ENCODE measurements around the gene GLT6D1.

GLT6D1 gene

GRCh38 chr9:135608294-135608998, 30.9 kb downstream of the GLT6D1 start:
- no peak for DNase-seq (ENCODE audit: low read depth)

DNA sequence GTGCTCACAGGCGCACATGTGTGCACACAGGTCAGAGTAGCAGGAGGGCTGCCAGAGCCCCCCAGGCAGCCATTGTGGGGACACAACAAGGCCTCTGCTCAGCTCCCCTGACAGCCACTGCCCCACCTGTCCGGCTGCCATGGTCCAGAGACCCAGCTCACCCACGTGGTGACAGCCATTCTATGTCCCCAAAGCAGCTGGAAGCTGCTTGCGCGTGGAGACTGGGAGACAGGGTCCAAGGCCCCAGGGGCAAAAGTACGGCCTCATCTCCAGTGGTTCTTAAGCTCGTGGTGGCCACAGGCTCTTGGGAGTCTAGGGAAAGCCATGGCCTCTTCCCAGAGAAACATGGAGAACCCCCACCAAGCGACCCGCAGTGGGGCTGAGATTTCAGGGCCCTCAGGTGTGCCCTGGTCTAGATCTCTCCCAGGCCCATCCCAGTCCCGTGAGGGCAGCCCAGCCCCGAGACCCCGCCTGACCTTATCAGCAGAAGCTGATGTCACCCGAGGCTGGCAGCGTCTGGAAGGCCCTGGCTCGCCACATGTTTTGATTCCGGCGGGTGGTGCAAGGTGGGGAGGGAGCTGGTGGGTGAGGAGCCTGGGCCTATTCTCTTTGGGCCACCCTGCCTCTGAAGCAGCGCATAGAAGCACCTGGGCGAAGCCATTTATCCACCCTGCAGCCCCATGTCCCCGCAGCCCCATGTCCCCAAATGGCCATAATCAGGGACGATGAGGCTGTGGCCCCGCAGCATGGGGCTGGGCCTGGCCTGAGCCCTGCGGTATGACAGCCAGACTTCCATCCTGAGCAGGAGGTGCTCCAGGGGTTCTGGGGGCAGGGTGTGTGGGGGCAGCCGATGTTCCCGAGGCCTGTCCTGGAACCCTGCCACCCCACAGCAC, 31.7 kb downstream of the GLT6D1 start:
- DNase-seq (ENCODE audit: low read depth): no peak

DNA sequence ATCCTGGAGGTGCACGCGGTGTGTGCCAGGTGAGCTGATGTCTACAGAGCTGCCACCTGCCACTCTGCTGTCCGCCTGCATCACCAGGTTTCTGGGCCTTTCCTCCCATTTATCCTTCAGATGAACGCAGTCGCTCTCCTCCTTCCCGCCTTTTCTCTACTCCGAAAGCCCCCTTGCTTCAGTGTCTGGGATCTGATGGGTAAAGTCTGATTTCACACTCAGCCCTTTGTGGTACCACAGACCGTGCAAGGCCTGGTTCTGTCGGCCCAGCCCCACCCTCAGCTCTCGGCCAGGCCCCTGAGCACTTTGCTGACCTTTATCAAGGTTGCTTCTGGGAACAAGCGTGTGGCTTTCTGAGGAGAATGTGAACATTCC, 32.5 kb downstream of the GLT6D1 start:
- DNase-seq (ENCODE audit: low read depth): no peak

DNA sequence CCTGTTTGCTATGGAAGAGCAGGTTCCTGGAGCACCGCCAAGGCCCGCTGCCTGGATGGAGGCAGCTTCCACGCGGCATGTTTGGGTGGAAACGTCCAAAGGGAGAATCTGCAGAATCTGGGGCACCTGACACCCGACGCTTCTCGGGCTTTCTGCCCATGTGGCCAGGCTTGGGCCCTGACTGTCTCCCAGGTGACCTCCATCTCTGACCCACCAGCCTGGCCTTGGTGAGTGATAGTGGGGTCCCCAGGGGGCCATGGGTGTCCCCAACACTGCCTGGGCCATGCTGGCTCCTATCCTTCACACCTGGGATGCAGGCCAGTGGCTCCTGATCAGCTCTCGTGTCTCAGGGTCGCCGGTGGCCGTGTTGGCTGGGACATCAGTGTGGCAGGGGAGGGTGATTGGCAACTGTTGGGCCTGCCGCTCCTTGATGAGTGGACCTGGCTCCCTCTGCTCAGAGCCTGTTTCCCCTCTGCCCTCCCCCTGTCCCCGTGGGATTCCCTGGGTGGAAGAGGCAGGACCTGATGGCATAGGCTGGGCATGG, 34.0 kb downstream of the GLT6D1 start:
- DNase-seq (ENCODE audit: low read depth): no peak

DNA sequence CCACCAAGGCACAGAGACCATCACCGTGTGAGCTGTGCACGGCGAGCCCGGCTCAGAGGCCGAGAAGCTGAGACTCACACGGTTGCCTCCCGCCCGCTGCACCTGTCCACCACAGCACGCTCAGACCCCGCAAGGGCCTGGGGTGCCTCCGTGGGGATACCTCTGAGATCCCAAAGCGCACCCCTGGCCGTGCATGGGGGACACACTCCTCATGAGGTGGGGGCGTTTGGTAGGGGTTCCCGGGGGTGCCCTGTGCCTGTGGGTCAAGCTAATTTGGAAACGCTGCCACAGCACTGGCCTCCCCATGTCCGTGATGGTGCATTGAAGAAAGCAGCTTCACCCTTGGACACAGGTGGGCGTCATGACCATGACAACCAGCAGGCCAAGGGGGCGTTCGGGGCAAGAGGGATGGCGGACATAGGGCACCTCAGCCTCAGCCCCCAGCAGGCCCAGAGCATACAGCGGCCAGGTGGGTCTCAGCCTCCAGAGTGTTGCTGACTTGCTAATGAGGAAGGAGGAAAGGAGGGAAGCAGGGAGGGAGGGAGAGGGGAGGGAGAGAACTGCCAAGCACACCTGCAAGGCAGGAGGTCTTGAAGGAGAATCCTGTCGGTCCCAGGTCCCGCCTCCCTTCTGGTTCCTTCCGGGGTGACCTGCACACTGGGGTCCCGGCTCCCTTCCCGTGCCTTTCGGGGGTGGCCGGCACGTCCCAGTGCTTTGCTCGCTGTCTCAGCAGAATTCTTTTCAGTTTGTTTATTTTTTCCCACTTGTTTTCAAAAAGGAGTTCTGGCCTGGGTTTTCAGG, 34.7 kb downstream of the GLT6D1 start:
- DNase-seq (ENCODE audit: low read depth): no peak

DNA sequence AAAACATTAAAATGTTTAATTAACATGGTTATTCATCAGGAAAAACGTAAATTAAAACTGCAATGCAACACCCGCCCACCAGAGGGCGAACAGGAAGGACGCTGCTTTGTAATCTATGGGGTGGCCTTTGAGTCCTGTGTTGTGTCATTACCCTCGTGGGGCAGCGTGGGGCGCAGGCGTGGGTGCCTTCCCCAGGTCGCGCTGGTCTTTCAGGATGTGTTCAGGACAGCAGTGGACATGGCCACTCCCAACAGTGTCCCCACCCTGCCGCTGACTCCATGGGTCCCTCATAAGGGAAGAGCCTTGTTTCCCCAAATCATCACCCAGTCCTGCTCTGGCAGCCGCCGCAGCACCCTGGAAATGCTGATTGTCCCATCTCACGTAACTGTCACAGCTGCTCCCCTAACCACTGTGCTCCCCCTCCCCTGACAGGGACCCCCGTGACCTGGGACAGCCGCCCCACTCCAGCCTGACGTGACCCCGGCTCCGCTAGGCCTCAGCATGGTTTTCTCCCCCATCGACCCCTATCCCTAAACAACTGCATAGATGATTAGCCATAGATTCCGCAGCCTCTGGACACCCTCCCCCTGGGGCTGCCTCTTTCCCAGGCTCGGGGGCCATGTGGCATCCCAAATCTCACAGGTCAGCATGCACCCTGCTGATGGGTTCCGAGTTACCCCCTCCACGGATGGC, 36.4 kb downstream of the GLT6D1 start:
- no peak for DNase-seq (ENCODE audit: low read depth)

DNA sequence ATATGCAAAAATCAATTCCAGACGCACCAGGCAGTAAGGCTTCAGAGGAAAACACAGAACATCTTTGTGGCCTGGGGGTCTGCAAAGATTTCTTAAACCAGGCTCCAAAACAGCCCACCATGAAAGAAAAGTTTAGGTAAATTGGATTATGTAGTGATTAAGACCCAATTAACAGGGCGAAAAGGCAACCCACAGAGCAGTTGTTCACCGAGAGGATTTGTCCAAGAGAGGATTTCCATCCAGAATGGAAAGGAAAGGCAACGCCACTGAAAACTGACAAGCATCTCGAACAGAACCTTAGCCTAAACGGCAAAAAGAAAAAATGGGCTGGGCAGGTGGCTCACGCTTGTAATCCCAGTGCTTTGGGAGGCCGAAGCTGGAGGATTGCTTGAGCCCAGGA, 37.4 kb downstream of the GLT6D1 start:
- DNase-seq (ENCODE audit: low read depth): no peak

DNA sequence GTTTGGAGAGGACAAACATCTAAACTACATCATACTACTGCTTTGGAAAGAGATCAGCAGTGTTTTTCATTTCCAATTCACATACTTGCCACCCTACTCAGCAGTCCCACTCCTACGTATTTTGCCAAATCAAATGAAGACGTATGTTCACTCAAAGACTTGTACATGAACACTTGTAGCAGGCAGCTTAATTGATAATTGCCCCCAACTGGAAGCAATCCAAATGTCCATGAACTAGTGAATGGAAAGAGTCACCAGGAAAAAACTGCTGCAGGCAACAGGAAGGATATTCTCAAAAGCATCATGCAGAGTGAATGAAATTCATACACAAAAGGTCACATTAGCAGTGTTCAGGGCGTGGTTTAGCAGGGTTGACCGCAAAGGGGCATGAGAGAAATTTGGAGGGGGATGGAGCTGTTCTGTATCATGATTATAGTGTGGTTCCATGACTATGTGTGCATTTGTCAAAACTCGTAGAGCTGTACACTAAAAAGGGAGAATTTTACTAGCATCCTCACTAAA, 39.0 kb downstream of the GLT6D1 start:
- DNase-seq (ENCODE audit: low read depth): no peak

DNA sequence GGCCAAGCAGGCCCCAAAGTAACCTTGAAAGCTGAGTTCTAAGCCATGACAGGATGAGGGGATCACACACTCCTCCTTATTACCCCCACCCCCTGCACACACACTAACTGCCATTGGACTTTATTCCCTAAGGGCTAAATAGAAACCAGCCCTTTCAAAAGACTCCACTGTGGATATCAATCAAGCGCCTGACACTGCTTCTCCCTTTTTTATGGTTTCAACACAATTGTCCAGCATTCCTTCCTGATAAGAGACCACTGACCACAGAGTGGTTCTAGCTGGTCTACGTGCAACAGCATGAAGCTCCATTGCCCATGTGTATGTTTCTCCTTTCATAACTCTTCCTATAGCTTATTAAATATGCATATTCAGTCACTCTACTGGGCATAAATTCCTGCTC, 43.1 kb downstream of the GLT6D1 start:
- DNase-seq (ENCODE audit: low read depth): no peak

- DNase-seq (ENCODE audit: low read depth): no peak
These were observed 46.7 kb downstream of the GLT6D1 start for GRCh38 chr9:135592625-135593024.

DNA sequence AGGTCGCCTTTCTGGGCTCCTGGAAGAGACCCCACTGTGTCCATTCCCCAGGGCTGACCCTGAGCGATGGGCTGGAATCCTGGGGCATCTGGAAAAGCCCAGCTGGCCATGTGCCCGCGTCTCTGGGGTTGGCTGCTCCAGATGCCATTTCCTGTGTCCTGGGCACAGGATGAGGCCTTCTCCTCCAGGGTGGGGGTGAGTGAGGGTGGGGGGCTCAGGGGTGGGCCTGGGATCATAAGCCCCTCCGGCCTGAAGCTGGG, 47.1 kb downstream of the GLT6D1 start:
- DNase-seq (ENCODE audit: low read depth): no peak

DNA sequence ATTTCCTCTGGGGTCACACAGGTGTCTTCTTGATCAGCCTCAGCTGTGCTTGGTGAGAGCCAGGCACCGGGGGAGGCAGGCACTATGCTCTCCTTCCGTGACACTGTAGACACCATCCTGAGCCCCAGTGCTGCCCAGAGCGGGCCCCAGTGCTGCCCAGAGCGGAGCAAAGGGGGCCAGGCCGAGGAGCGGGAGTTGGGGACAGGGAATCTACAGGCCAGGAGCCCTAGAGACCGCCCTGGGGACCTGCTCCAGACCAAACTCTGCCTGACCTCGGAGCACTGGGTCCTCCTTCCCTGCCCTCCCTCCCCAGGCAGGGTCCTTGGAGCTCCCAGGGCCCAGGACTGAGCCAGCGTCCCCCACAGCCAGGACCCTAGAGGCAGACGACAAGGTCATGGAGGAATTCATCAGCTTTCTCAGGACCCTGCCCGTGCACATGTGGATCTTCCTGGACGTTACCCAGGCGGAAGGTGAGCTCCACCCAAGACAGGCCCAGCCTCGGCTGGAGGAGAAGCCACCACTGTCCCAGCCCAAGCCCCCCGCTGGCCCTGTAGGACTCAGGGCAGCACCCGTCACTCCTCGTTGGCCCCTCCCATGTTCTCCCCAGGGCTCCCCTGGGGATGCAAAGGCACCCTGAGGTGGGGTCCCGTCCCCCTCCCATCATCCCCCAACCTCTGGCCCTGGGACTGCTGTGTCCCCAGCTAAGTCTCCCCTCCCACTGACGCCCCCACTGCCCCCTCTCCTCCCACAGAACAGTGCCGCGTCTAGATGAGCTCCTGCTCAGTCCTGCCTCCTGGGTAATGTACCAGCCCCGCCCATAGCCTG, 47.6 kb downstream of the GLT6D1 start:
- DNase-seq (ENCODE audit: low read depth): no peak

- no peak for DNase-seq (ENCODE audit: low read depth)
These were observed 48.8 kb downstream of the GLT6D1 start for GRCh38 chr9:135590486-135591079.

DNA sequence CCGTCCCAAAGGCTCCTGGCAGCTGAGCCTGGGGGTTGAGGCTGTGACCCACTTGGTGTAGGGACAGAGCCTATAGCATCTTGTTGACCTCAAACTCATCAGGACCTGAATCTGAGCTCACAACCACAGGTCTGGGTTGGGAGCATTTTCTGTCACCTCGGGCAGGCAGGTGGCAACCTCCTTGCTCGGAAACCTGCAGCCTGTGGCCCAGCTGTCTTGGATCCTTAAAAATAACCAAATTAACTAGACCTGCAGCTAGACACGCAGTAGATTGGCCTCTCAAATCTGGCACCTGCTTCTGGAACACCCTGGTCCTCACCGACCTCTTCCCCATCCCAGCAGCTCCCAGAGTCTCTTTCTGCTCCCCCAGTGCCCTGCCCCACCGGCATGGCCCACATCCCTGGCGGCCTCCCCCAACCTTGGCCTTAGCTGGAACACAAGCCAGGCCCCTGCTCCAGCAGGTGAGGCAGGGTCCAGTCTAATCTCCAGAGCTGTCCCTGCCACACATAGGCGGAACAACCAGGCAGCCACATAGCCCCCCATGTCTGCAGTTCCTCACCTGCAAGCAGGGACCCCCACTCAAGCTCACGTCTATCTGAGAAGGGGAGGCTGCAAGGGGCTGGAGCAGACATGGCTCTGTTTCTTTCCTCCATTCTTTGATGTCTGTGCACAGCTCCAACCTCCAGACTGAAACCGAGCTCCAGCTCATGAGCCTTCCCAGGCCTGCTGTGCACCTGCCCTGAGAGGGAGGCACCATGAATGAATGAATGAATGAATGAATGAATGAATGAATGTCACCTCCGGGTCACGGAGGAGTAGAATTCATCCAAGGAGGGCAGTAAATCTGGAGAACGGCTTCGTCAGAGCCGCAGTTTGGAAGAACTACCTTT, 49.5 kb downstream of the GLT6D1 start:
- no peak for DNase-seq (ENCODE audit: low read depth)

DNA sequence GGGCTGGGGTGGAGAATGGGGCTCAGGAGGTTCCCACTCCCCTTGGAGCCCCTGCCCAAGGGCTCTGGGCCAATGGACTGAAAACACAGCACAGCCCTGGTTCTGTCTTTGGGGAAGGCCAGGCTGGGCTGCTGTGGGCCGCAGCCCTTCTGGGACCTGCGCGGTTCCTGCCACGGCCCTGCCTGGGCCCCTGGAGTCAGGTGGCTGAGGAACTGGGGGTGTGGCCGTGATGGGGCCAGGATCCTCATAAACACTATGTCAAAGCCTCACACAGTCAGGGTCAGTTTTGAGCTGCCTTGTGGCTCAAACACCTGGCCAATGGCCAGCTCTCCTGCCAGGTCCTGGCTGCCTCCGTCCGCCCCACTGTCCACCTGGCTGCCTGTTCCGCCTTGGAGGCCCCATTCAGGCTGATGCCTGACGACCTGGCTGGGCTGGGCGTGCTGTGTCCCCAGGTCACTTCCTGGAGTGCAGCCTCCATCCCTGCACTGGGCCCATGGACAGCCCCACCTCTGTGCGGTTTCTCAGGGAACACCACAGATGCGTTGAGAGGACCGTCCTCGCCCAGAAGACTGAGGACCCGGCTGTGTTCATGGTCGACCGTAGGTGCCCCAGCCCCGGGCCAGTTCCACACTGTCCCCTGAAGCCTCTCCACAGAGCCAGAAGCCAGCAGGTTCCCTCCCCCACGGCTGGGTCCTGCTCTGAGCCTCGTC, 50.3 kb downstream of the GLT6D1 start:
- DNase-seq (ENCODE audit: low read depth): no peak

DNA sequence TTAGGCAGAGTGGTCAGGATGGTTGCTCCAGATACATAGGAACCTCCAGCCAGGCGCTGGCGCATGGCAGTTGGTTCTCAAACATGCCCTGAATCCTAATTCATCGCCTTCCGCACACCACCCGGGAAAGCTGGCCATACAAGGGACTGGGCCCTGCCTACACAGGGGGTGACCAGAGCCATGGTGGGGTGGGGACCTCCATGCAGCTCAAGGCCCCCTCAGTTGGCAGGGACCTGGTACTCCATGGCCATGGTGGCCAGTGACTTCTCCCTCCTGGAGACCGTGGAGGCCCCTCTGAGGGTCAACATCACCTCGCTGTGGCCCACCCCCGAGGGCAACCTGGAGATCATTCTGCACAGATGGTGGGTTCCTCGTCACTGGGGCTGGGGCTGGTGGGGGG, 51.0 kb downstream of the GLT6D1 start:
- DNase-seq (ENCODE audit: low read depth): no peak

GRCh38 chr9:135587658-135588057, 51.7 kb downstream of the GLT6D1 start:
- no peak for DNase-seq (ENCODE audit: low read depth)

- DNase-seq (ENCODE audit: low read depth): no peak
These were observed 52.7 kb downstream of the GLT6D1 start for GRCh38 chr9:135586601-135587109.

DNA sequence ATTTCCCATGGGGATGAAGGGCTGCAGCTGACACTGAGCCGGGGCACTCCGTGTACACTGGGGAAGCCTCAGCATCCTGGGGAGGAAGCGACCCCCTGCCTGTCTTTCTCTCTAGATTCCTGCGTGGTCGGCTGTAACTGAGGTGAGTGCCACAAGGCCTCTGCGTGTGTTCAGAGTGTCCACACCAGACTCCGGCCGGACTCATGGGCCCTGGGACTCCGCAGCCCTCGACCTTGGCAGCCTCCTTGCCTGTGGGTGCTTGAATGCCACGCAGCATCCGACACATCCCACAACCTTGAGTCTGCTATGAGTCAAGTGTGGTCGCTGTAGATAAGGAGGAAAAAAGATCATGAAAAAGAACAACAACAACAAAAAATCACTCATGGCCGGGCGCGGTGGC, 54.4 kb downstream of the GLT6D1 start:
- no peak for DNase-seq (ENCODE audit: low read depth)

Data from GM04504 (cell line).